Body of pancreas (tissue), 4 donors: ENCODE results near the gene COLEC11. TPM values are rescaled to one million over a fixed set of nuclear protein-coding genes. Genes with fewer than 3 reads are reported as not detected.

Experiments
- ATAC-seq: fragments of 150-250 bp; one replicate; pipeline ENCODE4 v1.9.1; 2016
- DNase-seq, 4 donors: peaks; one replicate each; pipeline ENCODE4 v3.0.0-alpha.2; 2019
- H3K27ac ChIP-seq, 4 donors: fragments of 200-600 bp; sonication (generic); 1 replicate in 3 of 4; 2 replicates in 1 of 4; pipeline versions ENCODE4 v1.5.1 to v1.6.1; 2016 to 2019; ENCODE audit warnings: mild to moderate bottlenecking in 1 of 4, mixed read lengths in 1 of 4, moderate library complexity in 1 of 4
- H3K27me3 ChIP-seq, 2 donors: fragments of 200-600 bp; sonication (generic); one replicate each; pipeline ENCODE4 v1.6.0; 2016; ENCODE audit warnings: mild to moderate bottlenecking in 1 of 2
- H3K36me3 ChIP-seq, 2 donors: fragments of 200-600 bp; sonication (generic); replicated peaks in 1 of 2; 2 replicates each; pipeline ENCODE4 v1.5.1; 2016; ENCODE audit warnings: low read depth in 2 of 2; ENCODE audit not compliant: insufficient read depth in 1 of 2
- H3K4me1 ChIP-seq: fragments of 200-600 bp; sonication (generic); one replicate; pipeline ENCODE4 v1.6.0; 2016
- H3K4me3 ChIP-seq, 2 donors: fragments of 200-600 bp; sonication (generic); 1 replicate in 1 of 2; 2 replicates in 1 of 2; pipeline ENCODE4 v1.5.1; 2016 to 2019
- H3K9me3 ChIP-seq, 3 donors: fragments of 200-600 bp; sonication (generic); 1 replicate in 2 of 3; 2 replicates in 1 of 3; pipeline ENCODE4 v1.5.1; 2016
- POLR2A ChIP-seq, 3 donors: fragments of 450-650 bp; IDR thresholded peaks; one replicate each; pipeline ENCODE4 v1.6.1; 2016; ENCODE audit warnings: antibody characterized with exemption in 3 of 3, mild to moderate bottlenecking in 2 of 3
- whole genome bisulfite sequencing, 2 donors: methylation state at CpG; one replicate each; pipeline ENCODE4 v1.1.5; 2017; 5-methylcytosine and 5-hydroxymethylcytosine counted together
- intact Hi-C: fragments of 100-400 bp; cut with DNase I; formaldehyde crosslinking; loops from one replicate; pipeline ENCODE4 v1.15.1; 2023
- total RNA-seq, 2 donors: library from RNA; depleted of rRNA; stranded (reverse); fragments of >200 nt; gene quantifications; one replicate each; pipeline ENCODE4 v1.1.0, GENCODE V29; 2016
- TF ChIP-seq, protein P1 (sequence below), 7 experiments: fragments of 450-650 bp in 4 of 7; fragments of 200-600 bp in 3 of 7; sonication (generic) in 3 of 7; IDR thresholded peaks; one replicate each; pipeline ENCODE4 v1.5.1; 2016 to 2019; ENCODE audit warnings: antibody characterized with exemption in 7 of 7

COLEC11 gene
- total RNA-seq, result 10 to 100 TPM; 11.5 to 15.3 TPM

- H3K27ac ChIP-seq, result peak within 1 kb of the TSS in 1 of 4 donors; percentile 28
- peak in 1 of 4 donors; percentile 38 for DNase-seq
- WGBS, 2 donors, result 42 to 61% methylated on average over 18 to 40 of the region's 40 CpGs
These were observed at the start of gene COLEC11 for GRCh38 chr2:3594493-3595281. Gene COLEC11, plus strand, starts transcription at chr2:3595112. Its CDS starts 9,229 bp downstream, at chr2:3604341.

GRCh38 chr2:3545788-3546478 lies 49.0 kb upstream of the COLEC11 start:
- H3K27me3 ChIP-seq, result no peaks in the 10 kb centered on the region
- intact Hi-C loops, result no loop called here
- H3K27ac ChIP-seq, result no peak overlapping the region
- DNase-seq (no peak), ATAC-seq (no peak)
- H3K4me3 ChIP-seq, result no peak overlapping the region
- no peaks in the 10 kb centered on the region for H3K4me1 ChIP-seq
- H3K36me3 ChIP-seq, result peaks cover 4 to 48% of the 10 kb centered on the region in 2 donors
- no peaks in the 10 kb centered on the region for H3K9me3 ChIP-seq
- WGBS, 2 donors, result 77% methylated on average over 10 of the region's 10 CpGs
- TF ChIP-seq POLR2A (IDR thresholded peaks at IDR 0.05), result no peak
- TF ChIP-seq, protein P1, sequence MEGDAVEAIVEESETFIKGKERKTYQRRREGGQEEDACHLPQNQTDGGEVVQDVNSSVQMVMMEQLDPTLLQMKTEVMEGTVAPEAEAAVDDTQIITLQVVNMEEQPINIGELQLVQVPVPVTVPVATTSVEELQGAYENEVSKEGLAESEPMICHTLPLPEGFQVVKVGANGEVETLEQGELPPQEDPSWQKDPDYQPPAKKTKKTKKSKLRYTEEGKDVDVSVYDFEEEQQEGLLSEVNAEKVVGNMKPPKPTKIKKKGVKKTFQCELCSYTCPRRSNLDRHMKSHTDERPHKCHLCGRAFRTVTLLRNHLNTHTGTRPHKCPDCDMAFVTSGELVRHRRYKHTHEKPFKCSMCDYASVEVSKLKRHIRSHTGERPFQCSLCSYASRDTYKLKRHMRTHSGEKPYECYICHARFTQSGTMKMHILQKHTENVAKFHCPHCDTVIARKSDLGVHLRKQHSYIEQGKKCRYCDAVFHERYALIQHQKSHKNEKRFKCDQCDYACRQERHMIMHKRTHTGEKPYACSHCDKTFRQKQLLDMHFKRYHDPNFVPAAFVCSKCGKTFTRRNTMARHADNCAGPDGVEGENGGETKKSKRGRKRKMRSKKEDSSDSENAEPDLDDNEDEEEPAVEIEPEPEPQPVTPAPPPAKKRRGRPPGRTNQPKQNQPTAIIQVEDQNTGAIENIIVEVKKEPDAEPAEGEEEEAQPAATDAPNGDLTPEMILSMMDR (IDR thresholded peaks at IDR 0.05), result no peak

More at GRCh38 chr2:3594493-3595281, at the start of gene COLEC11:
- H3K9me3 ChIP-seq, result no peaks in the 10 kb centered on the region
- no peaks in the 10 kb centered on the region for H3K27me3 ChIP-seq
- intact Hi-C loops, result no loop called here
- no peaks in the 10 kb centered on the region for H3K4me1 ChIP-seq
- no peak within 1 kb of the TSS for H3K4me3 ChIP-seq
- ATAC-seq, result peak; percentile 40
- H3K36me3 ChIP-seq, result no peaks in the 10 kb centered on the region
- TF ChIP-seq, protein P1 (IDR thresholded peaks at IDR 0.05), result peak in 1 of 7 experiments; percentile 14
- TF ChIP-seq POLR2A (IDR thresholded peaks at IDR 0.05), result peak in 1 of 3 donors; percentile 10

- ATAC-seq (no peak), DNase-seq (no peak)
- WGBS, 2 donors, result 98 to 100% methylated on average over 2 of the region's 2 CpGs
These were observed 47.0 kb upstream of the COLEC11 start for GRCh38 chr2:3547915-3548314.

DNA sequence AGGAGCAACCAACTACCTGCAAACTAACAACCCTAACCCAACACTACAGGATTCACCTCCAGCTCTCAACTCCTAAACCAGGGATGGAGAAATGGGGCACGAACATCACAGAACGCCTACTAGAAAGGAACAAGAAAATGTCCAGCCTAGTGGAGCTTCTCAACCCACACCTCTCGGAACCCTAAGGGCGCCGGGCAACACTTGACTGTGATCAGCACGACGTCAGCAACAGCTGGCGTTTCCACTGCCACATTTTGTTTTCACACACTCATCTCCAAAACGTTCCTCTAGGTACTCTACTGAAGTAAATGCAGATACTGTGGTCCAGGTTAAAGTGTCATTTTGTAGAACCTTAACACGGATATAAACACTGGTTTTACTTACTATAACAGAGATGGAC lies 41.0 kb upstream of the COLEC11 start:
- WGBS, 2 donors, result 80 to 89% methylated on average over 10 of the region's 10 CpGs
- ATAC-seq (no peak), DNase-seq (no peak)
- H3K27ac ChIP-seq, result no peak overlapping the region
- no peaks in the 10 kb centered on the region for H3K27me3 ChIP-seq
- H3K36me3 ChIP-seq, result peaks cover 4 to 26% of the 10 kb centered on the region in 2 donors
- no peak for TF ChIP-seq POLR2A (IDR thresholded peaks at IDR 0.05)
- TF ChIP-seq, protein P1 (IDR thresholded peaks at IDR 0.05), result no peak
- intact Hi-C loops, result no loop called here
- H3K4me3 ChIP-seq, result no peak overlapping the region
- H3K9me3 ChIP-seq, result no peaks in the 10 kb centered on the region
- H3K4me1 ChIP-seq, result peaks cover 15% of the 10 kb centered on the region

More at GRCh38 chr2:3547915-3548314, 47.0 kb upstream of the COLEC11 start:
- no peak for TF ChIP-seq POLR2A (IDR thresholded peaks at IDR 0.05)
- TF ChIP-seq, protein P1 (IDR thresholded peaks at IDR 0.05), result no peak
- H3K4me3 ChIP-seq, result no peak overlapping the region
- intact Hi-C loops, result no loop called here
- H3K36me3 ChIP-seq, result peaks cover 4 to 54% of the 10 kb centered on the region in 2 donors
- H3K9me3 ChIP-seq, result no peaks in the 10 kb centered on the region
- no peak overlapping the region for H3K27ac ChIP-seq
- H3K27me3 ChIP-seq, result no peaks in the 10 kb centered on the region
- no peaks in the 10 kb centered on the region for H3K4me1 ChIP-seq
